HG02981 (cell line): ENCODE results near the gene AADAC.
"Not testable (repeated sequence)": the region's sequence is repeated elsewhere in the genome, so short reads cannot be mapped to it uniquely, and the experiment has no call there.

Experiments used
- ATAC-seq: cut with Tn5 transposase; IDR thresholded peaks from one replicate; pipeline ENCODE4 v1.9.1; 2021; ENCODE audit warnings: mild to moderate bottlenecking, moderate library complexity; ENCODE audit not compliant: unreplicated experiment

Gene AADAC

DNA sequence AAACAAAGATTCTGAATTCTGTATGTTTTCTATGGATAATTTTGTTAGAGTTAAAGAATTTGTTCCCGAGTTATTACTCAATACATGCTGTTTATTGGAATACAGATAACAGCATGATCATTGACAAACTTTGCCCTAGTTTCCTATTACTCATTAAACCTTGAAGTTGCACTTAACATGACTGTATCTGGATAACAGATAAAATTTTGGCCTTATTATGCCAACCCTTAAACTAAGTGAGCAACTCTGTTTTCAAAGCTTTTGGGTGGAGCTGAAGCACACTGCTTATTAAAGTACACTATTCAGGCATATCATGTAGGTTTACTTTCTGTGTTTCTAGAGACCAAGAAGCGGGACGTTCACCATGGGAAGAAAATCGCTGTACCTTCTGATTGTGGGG is at the start of gene AADAC:
AADAC (plus strand) TSS at position 318 of the 400 bp plus-strand sequence; CDS start at position 365, 47 bp downstream.
- ATAC-seq: no peak

GRCh38 chr3:151764699-151765098 is 49.2 kb upstream of the AADAC start:
- ATAC-seq: not testable (repeated sequence)

DNA sequence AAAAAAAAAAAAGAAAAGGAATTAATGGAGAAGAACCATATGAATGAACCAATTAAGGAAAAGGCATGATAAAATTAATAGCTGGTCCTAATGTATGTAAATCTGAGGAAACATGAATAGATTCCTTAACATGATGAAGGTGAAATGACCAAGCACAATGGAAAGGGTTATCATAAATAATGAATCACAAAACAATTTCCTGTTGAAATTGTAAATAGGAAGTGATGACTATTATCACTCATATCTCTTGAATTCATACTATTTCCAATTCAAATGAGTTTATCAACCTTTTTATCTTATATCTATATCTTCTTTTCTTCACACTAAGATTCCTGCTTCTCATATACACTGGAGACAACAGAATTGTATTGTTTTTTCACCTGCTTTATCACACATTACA is 48.2 kb upstream of the AADAC start:
- no peak for ATAC-seq

DNA sequence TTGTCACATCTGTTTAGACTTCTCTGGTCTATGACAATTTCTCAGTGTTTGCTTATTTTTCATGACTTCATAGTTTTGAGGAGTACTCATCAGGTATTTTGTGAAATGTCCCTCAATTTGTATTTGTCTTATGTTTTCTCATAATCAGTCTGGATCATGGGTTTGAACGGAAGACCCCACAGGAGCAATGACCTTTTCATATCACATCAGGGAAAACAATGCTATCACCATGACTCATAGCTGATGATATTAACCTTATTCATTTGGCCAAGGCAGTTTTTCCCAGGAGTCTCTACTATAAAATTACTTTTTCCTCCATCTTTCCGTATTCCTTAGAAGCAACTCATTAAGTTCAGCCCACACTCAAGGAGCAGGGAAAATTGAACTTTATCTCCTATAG is 47.5 kb upstream of the AADAC start:
- no peak for ATAC-seq

DNA sequence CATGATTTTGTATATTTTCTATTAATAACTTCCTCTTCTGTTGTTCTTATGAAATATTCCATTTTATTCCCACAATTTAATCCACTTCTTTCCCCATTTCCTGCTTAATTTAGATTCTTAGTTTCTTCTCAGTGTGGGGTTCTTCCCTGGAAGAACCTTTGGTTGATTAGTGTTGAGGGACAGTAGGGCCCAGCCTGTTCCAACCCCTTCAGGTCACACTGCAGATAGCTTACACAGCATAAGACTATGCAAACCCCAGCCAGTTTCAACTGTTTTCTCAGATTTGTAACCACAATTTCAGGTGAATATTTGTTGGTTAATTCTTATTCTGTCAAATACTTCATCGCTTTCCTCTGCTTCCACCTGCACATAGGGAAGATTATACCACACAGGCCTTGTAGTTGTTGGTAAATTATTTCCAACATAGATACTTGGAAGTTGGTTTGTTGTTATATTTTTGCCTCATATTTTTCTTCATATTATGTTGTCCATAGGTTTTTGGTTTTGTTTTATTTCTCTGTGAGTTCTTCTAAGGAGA is 45.5 kb upstream of the AADAC start:
- ATAC-seq: no peak

DNA sequence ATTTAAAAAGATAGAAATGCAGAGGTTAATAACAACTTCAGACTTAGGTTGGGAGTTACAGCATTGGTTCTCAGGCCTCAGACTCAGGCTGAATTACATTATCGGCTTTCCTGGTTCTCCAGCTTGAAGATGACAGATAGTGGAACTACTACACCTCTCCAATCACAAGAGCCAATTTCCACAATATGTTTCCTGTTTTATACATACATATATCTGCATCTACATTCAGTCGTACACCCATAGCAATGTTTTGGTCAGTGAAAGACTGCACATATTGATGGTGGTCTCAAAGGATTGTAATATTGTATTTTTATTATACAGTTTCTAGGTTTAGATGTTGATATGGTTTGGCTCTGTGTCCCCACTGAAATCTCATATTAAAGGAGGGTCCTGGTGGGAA is 44.7 kb upstream of the AADAC start:
- no peak for ATAC-seq

DNA sequence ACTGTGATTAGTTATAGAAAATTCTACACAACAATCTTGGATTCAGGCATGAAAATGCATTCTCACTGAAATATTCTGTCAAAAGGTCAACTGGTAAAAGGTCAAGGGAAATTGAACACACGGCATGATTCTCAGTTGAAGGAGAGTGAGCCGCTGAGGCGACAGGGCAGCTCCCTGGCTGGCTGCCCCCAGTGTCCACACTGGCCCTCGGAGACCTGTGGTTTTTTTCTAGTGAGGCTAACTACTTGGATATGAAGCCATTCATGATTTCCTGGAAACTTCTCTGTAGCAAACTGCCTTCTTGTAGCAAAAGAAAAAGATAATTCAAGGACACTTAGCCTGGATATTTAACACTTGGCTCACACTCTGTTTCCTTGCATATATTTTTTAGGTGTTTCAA is 43.0 kb upstream of the AADAC start:
- ATAC-seq: no peak

GRCh38 chr3:151772825-151773480 is 41.0 kb upstream of the AADAC start:
- ATAC-seq: no peak

- no peak for ATAC-seq
Measured at GRCh38 chr3:151774235-151774634, 39.7 kb upstream of the AADAC start.

DNA sequence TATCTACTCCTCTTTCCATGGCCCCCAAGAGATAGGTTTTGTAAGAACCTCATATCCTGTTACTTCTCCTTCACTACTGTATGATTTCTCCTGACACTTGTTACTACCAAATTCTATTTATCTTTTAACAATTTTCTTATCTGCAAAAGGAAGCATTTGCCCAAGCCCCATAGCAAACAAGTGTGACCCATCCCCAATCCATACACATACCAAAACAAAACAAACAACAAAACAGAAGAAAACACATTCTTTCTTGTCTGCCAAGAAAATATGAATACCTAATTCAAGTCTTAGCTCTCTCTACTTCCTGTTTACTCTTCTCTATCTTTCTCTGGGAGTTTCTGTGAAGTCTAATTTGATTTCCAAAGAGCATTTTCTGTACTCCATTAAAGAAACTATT is 39.0 kb upstream of the AADAC start:
- ATAC-seq: no peak

- no peak for ATAC-seq
Measured at GRCh38 chr3:151775314-151776258, 38.3 kb upstream of the AADAC start.

GRCh38 chr3:151776259-151776740 is 37.6 kb upstream of the AADAC start:
- no peak for ATAC-seq

GRCh38 chr3:151777880-151778279 is 36.0 kb upstream of the AADAC start:
- no peak for ATAC-seq

GRCh38 chr3:151787626-151788025 is 26.3 kb upstream of the AADAC start:
- ATAC-seq: no peak

DNA sequence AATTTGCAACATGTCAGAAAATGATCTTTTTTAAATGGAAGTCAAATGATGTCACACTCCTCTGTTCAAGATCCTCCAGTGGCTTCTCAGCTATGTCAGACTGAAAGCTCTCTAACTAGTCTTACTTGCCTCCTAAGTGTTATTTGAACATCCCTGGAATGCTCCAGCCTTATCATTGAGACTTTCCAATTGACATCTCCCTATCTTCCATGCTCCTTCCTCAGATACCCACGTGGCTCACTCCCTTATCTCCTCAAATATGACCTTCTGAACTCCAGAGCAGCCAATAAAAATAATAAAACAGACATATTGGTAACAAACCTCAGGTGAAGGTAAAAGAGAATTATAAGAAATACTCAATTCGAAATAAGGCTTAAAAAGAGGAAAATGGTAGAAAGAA is 25.5 kb upstream of the AADAC start:
- no peak for ATAC-seq

DNA sequence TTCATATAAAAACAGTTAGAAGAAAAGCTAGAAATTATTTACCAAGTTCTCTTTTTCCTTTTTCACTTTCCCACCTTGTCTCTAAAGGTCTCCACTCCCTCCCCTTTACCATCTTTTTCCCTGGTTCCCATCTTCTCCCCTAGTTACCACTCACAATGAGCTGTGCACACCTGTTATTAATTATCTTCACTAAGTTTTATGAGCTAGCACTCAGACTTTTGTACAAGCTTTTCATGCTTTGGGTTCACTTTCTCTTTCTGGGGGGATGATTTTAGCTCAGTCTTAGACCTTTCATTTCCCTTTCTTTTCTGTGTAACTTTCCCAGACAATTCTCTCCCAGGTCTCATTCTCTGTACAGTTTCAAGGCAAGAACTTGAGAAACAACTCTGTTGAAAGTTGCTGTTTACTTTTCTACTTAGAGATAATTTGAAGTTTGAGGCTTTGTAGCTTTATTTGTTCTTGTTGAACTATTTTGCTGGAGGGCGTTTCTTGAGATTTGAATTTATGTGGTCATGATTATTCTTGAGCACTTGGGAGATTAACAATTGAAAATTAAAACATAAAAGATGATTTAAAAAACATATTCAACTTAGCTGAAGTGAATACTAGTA is 24.0 kb upstream of the AADAC start:
- no peak for ATAC-seq

DNA sequence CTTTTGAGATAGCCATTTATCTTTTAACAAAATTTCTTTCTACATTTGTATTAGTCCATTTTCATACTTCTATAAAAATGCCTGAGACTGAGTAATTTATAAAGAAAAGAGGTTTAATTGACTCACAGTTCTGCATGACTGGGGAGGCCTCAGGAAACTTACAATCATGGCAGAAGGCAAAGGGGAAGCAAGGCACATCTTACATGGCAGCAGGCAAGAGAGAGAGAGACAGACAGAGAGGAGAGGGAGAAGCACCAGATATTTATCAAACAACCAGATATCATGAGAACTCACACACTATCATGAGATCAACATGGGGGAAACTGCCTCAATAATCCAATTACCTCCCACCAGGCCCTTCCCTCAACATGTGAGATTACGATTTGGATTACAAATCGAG is 23.2 kb upstream of the AADAC start:
- not testable (repeated sequence) for ATAC-seq

GRCh38 chr3:151792411-151792810 is 21.5 kb upstream of the AADAC start:
- no peak for ATAC-seq

- ATAC-seq: no peak
Measured at GRCh38 chr3:151793636-151794035, 20.3 kb upstream of the AADAC start.

- ATAC-seq: no peak
Measured at GRCh38 chr3:151794080-151794479, 19.8 kb upstream of the AADAC start.

GRCh38 chr3:151795276-151795675 is 18.6 kb upstream of the AADAC start:
- ATAC-seq: no peak
